Vagina (tissue), 2 donors: ENCODE results near the gene KRT5.

Source experiments
- CTCF ChIP-seq, 3 experiments: fragments of 450-650 bp in 2 of 3; fragments of 200-600 bp in 1 of 3; sonication (generic) in 1 of 3; IDR thresholded peaks; one replicate each; pipeline ENCODE4 v1.5.1; 2017 to 2019; ENCODE audit warnings: antibody characterized with exemption in 3 of 3, mild to moderate bottlenecking in 2 of 3, moderate library complexity in 2 of 3
- POLR2A ChIP-seq, 2 donors: fragments of 450-650 bp; IDR thresholded peaks; one replicate each; pipeline ENCODE4 v1.6.1; 2017; ENCODE audit warnings: antibody characterized with exemption in 2 of 2, mild to moderate bottlenecking in 2 of 2, moderate library complexity in 2 of 2

- TF ChIP-seq CTCF (IDR thresholded peaks at IDR 0.05) (no peak), POLR2A (IDR thresholded peaks at IDR 0.05) (no peak)
Measured at GRCh38 chr12:52527121-52527800, 7.1 kb upstream of the KRT5 start.
